ENCODE results near the gene PRSS33. TPM values are rescaled to one million over a fixed set of nuclear protein-coding genes. Genes with fewer than 3 reads are reported as not detected.

PRSS33 gene
- total and polyA plus RNA-seq, 2 of the 8 experiments (the other 6 are each of a cell fraction or from before 2014, with no cell fraction given): 0.09 TPM; not detected in 1

DNA sequence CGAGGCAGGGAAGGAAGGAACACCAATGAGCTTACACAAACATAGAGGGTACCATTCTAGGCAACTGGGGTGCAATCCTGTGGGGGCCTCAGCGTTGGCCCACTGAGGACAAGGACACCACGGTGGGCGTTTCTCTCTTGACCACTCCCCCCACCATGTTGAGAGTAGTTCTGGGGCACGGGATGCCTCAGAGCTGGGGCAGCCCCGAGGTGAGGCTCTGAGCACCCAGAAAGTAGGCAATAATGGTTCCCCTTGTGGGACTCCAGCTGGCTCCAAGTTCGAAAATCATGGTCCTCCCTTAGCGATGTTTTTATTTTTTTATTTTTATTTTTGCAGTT lies 34.8 kb upstream of the PRSS33 start (continued):
- TF ChIP-seq CHD7 (IDR thresholded peaks at IDR 0.05; ENCODE audit: insufficient replicate concordance, low read length) (no peak), TBP (IDR thresholded peaks at IDR 0.05; ENCODE audit: low read depth, low read length) (no peak), KDM4A (IDR thresholded peaks at IDR 0.05; ENCODE audit: low read depth, low read length, severe bottlenecking) (no peak), MAFK (IDR thresholded peaks at IDR 0.05; ENCODE audit: low read depth, low read length) (no peak), BRCA1 (IDR thresholded peaks at IDR 0.05; ENCODE audit: low read depth, low read length) (no peak), HDAC6 (IDR thresholded peaks at IDR 0.05; ENCODE audit: low read depth, low read length) (no peak), SAP30 (IDR thresholded peaks at IDR 0.05; ENCODE audit: insufficient read depth, insufficient replicate concordance, low read length) (no peak), CBX5 (IDR thresholded peaks at IDR 0.05; ENCODE audit: low read depth, low read length) (no peak), JUN (IDR thresholded peaks at IDR 0.05; ENCODE audit: low read depth, low read length) (no peak), POLR2AphosphoS5 (IDR thresholded peaks at IDR 0.05; ENCODE audit: low read depth, low read length) (no peak)
- TF ChIP-seq, protein P1, sequence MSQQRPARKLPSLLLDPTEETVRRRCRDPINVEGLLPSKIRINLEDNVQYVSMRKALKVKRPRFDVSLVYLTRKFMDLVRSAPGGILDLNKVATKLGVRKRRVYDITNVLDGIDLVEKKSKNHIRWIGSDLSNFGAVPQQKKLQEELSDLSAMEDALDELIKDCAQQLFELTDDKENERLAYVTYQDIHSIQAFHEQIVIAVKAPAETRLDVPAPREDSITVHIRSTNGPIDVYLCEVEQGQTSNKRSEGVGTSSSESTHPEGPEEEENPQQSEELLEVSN (IDR thresholded peaks at IDR 0.05): no peak
